HepG2 (cell line): ENCODE data around the gene RABL2B. TPM values are rescaled to one million over a fixed set of nuclear protein-coding genes. Genes with fewer than 3 reads are reported as not detected.
A peak's percentile ranks its signal among the peaks of the same experiment; 100 is the strongest.
"Not testable (repeated sequence)": the region's sequence is repeated elsewhere in the genome, so short reads cannot be mapped to it uniquely, and the experiment has no call there.

ENCODE experiments used
- ATAC-seq: fragments of 200-7000 bp; cut with Tn5 transposase; 3 replicates; pipeline ENCODE4 v1.9.1; 2020; ENCODE audit warnings: mild to moderate bottlenecking, moderate library complexity
- Bru-seq: library from RNA; stranded (reverse); fragments of 400-500 nt; gene quantifications from one replicate; lab custom pipeline; 2021; lab: Mats Ljungman, UMichigan
- BruChase-seq, 2 experiments: library from RNA; stranded (reverse); fragments of 400-500 nt; gene quantifications; one replicate each; lab custom pipeline; 2021; lab: Mats Ljungman, UMichigan
- BruUV-seq: library from RNA; stranded (reverse); fragments of 400-500 nt; replicated peaks from 2 replicates; lab custom pipeline; 2021; lab: Mats Ljungman, UMichigan
- CTCF ChIA-PET: fragments of 300-600 bp; formaldehyde crosslinking; extraction: SDS; loops from one replicate; lab custom pipeline; 2021; ENCODE audit warnings: low total read pairs, inconsistent platforms, low intra/inter-chr PET ratio; lab: Yijun Ruan, JAX
- POLR2A ChIA-PET: fragments of 350-600 bp; sonication (Branson Sonifier 250); formaldehyde crosslinking; loops from one replicate; lab custom pipeline; 2020; ENCODE audit warnings: antibody characterized with exemption, inconsistent platforms; lab: Yijun Ruan, JAX
- DNase-seq: peaks from one replicate; pipeline ENCODE4 v3.0.0-alpha.2; 2015; ENCODE audit warnings: low spot score
- FAIRE-seq: peaks from 3 replicates; lab custom pipeline; 2011; peaks lifted over from hg19 to GRCh38; lab: Jason Lieb, UNC
- H2AFZ ChIP-seq: one replicate; pipeline ENCODE4 v1.6.1; 2011; ENCODE audit warnings: low read length, inconsistent platforms
- H3K27ac ChIP-seq: fragments of 300-600 bp; 3 replicates; pipeline ENCODE4 v1.8.0; 2011; ENCODE audit warnings: mixed run types, mild to moderate bottlenecking, mixed read lengths, low read length, inconsistent platforms; ENCODE audit not compliant: insufficient read depth; ENCODE audit errors: extremely low read length
- H3K27me3 ChIP-seq, 2 experiments: fragments of 200-600 bp in 1 of 2; 2 replicates in 1 of 2; 3 replicates in 1 of 2; pipeline versions ENCODE4 v1.6.0 to v1.8.0; 2011; ENCODE audit warnings: low read length in 2 of 2, mild to moderate bottlenecking in 2 of 2, moderate library complexity in 2 of 2, inconsistent platforms in 1 of 2; ENCODE audit not compliant: insufficient read depth in 2 of 2, control insufficient read depth in 1 of 2
- H3K36me3 ChIP-seq, 2 experiments: fragments of 200-600 bp in 1 of 2; replicated peaks in 1 of 2; 2 replicates in 1 of 2; 3 replicates in 1 of 2; pipeline versions ENCODE4 v1.5.1 to v1.8.0; 2011; ENCODE audit warnings: low read length in 2 of 2, inconsistent platforms in 1 of 2; ENCODE audit not compliant: insufficient read depth in 2 of 2, control insufficient read depth in 1 of 2
- H3K4me1 ChIP-seq: 2 replicates; pipeline ENCODE4 v1.5.1; 2012; ENCODE audit warnings: low read length, inconsistent platforms; ENCODE audit not compliant: insufficient read depth
- H3K4me2 ChIP-seq: 2 replicates; pipeline ENCODE4 v1.6.0; 2011; ENCODE audit warnings: low read depth, low read length, inconsistent platforms
- H3K4me3 ChIP-seq, 3 experiments: fragments of 200-600 bp in 1 of 3; sonication (generic), shearing (Covaris generic) in 1 of 3; replicated peaks in 1 of 3; 2 replicates each; pipeline ENCODE4 v1.5.1; 2011 to 2016; ENCODE audit warnings: low read length in 3 of 3, inconsistent platforms in 2 of 3, low read depth in 2 of 3, mild to moderate bottlenecking in 2 of 3, control low read depth in 1 of 3, mixed read lengths in 1 of 3; ENCODE audit not compliant: insufficient read depth in 1 of 3
- H3K79me2 ChIP-seq: one replicate; pipeline ENCODE4 v1.6.1; 2011; ENCODE audit warnings: low read length, inconsistent platforms; ENCODE audit not compliant: insufficient read depth
- H3K9ac ChIP-seq: 2 replicates; pipeline ENCODE4 v1.6.0; 2011; ENCODE audit warnings: mild to moderate bottlenecking, low read depth, low read length, inconsistent platforms; ENCODE audit not compliant: insufficient read depth
- H3K9me3 ChIP-seq: 2 replicates; pipeline ENCODE4 v1.5.1; 2012; ENCODE audit warnings: mild to moderate bottlenecking, low read length
- H4K20me1 ChIP-seq: 2 replicates; pipeline ENCODE4 v1.6.0; 2011; ENCODE audit warnings: inconsistent platforms, mild to moderate bottlenecking, low read length, moderate library complexity; ENCODE audit not compliant: insufficient read depth
- ARNTL ChIP-seq: sonication (generic); formaldehyde crosslinking; IDR thresholded peaks from 2 replicates; pipeline ENCODE4 v1.4.0; 2020; ENCODE audit warnings: mild to moderate bottlenecking, missing genetic modification reagents
- ATF4 ChIP-seq, 2 experiments: fragments of 450-650 bp in 1 of 2; sonication (generic) in 1 of 2; formaldehyde crosslinking; IDR thresholded peaks; 2 replicates each; pipeline versions ENCODE4 v1.5.0 to v1.8.0; 2020 to 2022; ENCODE audit warnings: mild to moderate bottlenecking in 1 of 2, missing genetic modification reagents in 1 of 2
- DMAP1 ChIP-seq: IDR thresholded peaks from 2 replicates; pipeline ENCODE4 v1.6.1; 2016
- GABPB1 ChIP-seq: IDR thresholded peaks from 2 replicates; pipeline ENCODE4 v1.6.1; 2016; ENCODE audit warnings: mild to moderate bottlenecking, missing genetic modification reagents, moderate library complexity, missing compliant biosample characterization
- GATAD1 ChIP-seq: IDR thresholded peaks from 2 replicates; pipeline ENCODE4 v1.6.1; 2016; ENCODE audit warnings: missing genetic modification reagents, missing compliant biosample characterization
- KAT8 ChIP-seq: IDR thresholded peaks from 2 replicates; pipeline ENCODE4 v1.6.1; 2016; ENCODE audit warnings: missing genetic modification reagents, missing compliant biosample characterization
- MXD4 ChIP-seq: IDR thresholded peaks from 2 replicates; pipeline ENCODE4 v1.6.1; 2016; ENCODE audit warnings: mild to moderate bottlenecking, missing biosample characterization, missing genetic modification reagents
- REPIN1 ChIP-seq: sonication (generic); formaldehyde crosslinking; IDR thresholded peaks from 2 replicates; pipeline ENCODE4 v1.8.0; 2022; ENCODE audit warnings: missing genetic modification reagents, low read depth, mild to moderate bottlenecking, borderline replicate concordance
- THAP11 ChIP-seq: IDR thresholded peaks from 2 replicates; pipeline ENCODE4 v1.6.1; 2016; ENCODE audit warnings: missing biosample characterization, missing genetic modification reagents
- ZFP91 ChIP-seq: sonication (generic); formaldehyde crosslinking; IDR thresholded peaks from 2 replicates; pipeline ENCODE4 v1.9.0; 2022; ENCODE audit warnings: missing genetic modification reagents, mild to moderate bottlenecking, borderline replicate concordance
- WGBS: methylation state at CpG from one replicate; pipeline ENCODE4 v1.1.6; 2017; ENCODE audit warnings: low lambda C conversion rate; 5-methylcytosine and 5-hydroxymethylcytosine counted together
- in situ Hi-C: cut with HindIII; loops from 2 replicates; pipeline ENCODE4 v1.10.0; 2017; ENCODE audit warnings: low pct_unique_long_range_greater_than_20kb; ENCODE audit not compliant: extremely low pct_ligation_motif_present
- intact Hi-C: fragments of 100-400 bp; cut with micrococcal nuclease; formaldehyde crosslinking; loops from one replicate; pipeline ENCODE4 v1.10.0; 2022; ENCODE audit not compliant: unreplicated experiment
- long read RNA-seq, 2 experiments: library from RNA in 1 of 2; library from polyadenylated mRNA in 1 of 2; stranded (forward) in 1 of 2; unstranded in 1 of 2; transcript quantifications; one replicate each; pipeline ENCODE4 v2.0.0, GENCODE V29; 2019 to 2022
- polyA minus RNA-seq, 3 experiments: library from RNA; depleted of rRNA, polyadenylated mRNA; stranded (reverse); fragments of >200 nt; gene quantifications; 2 replicates each; pipeline ENCODE4 v1.2.3, GENCODE V29; 2011; ENCODE audit warnings: low replicate concordance in 1 of 3
- polyA plus RNA-seq, 8 experiments: library from polyadenylated mRNA; depleted of rRNA in 3 of 8; stranded (reverse) in 7 of 8; unstranded in 1 of 8; fragments of >200 nt; fragmentation: Illumina TruSeq in 4 of 8; extraction: Trizol in 4 of 8; gene quantifications; 2 replicates each; pipeline versions ENCODE4 v1.2.1 to v1.2.3, GENCODE V29; 2011 to 2016; ENCODE audit warnings: low read depth in 4 of 8, missing spikeins in 1 of 8, mixed read lengths in 1 of 8; ENCODE audit not compliant: insufficient read depth in 1 of 8
- total RNA-seq, 5 experiments: library from RNA; depleted of rRNA; stranded (reverse); fragments of >200 nt; fragmentation: Illumina TruSeq; extraction: Trizol; gene quantifications; 2 replicates each; pipeline ENCODE4 v1.2.3, GENCODE V29; 2016; ENCODE audit warnings: low read depth in 1 of 5
- TF ChIP-seq, protein P1 (sequence below): sonication (generic); formaldehyde crosslinking; IDR thresholded peaks from 2 replicates; pipeline ENCODE4 v1.5.1; 2020; ENCODE audit warnings: missing genetic modification reagents, mild to moderate bottlenecking, borderline replicate concordance
- TF ChIP-seq, protein P2 (sequence below): sonication (generic); formaldehyde crosslinking; IDR thresholded peaks from 2 replicates; pipeline ENCODE4 v1.4.0; 2020; ENCODE audit warnings: mild to moderate bottlenecking, missing genetic modification reagents

Gene RABL2B
- total RNA-seq (2016; rRNA removed; fragmentation: Illumina TruSeq; extraction: Trizol) (4.9 and 8.0 TPM in 2 replicates), polyA plus RNA-seq (2011; rRNA removed) (27.9 and 28.3 TPM in 2 replicates), polyA minus RNA-seq (2011; rRNA and poly(A)+ RNA removed; ENCODE audit: low replicate concordance) (16.1 and 22.0 TPM in 2 replicates), Bru-seq, nascent RNA (percentile 53 among the genes with signal in this experiment), BruChase-seq, experiment 1, labeled RNA remaining after a 6-hour chase (percentile 57 among the genes with signal in this experiment), BruChase-seq, experiment 2, labeled RNA remaining after a 2-hour chase (percentile 52 among the genes with signal in this experiment)
- total RNA-seq (2016; cell fraction: cytosol; rRNA removed; fragmentation: Illumina TruSeq; extraction: Trizol; ENCODE audit: low read depth), result 9.0 and 9.7 TPM in 2 replicates
- total RNA-seq (2016; cell fraction: insoluble cytoplasmic fraction; rRNA removed; fragmentation: Illumina TruSeq; extraction: Trizol), result 4.5 and 7.5 TPM in 2 replicates
- 5.4 and 9.1 TPM in 2 replicates for total RNA-seq (2016; cell fraction: membrane; rRNA removed; fragmentation: Illumina TruSeq; extraction: Trizol)
- total RNA-seq (2016; cell fraction: nucleus; rRNA removed; fragmentation: Illumina TruSeq; extraction: Trizol), result 12.7 and 14.3 TPM in 2 replicates
- 8.2 and 9.8 TPM in 2 replicates for polyA plus RNA-seq (2011; cell fraction: cytosol; rRNA removed)
- polyA plus RNA-seq (2011; cell fraction: nucleus; rRNA removed), result 75.3 and 87.9 TPM in 2 replicates
- 9.5 and 9.6 TPM in 2 replicates for polyA plus RNA-seq (2012)
- 4.1 and 6.8 TPM in 2 replicates for polyA plus RNA-seq (2016; cell fraction: cytosol; fragmentation: Illumina TruSeq; extraction: Trizol; ENCODE audit: low read depth)
- polyA plus RNA-seq (2016; cell fraction: insoluble cytoplasmic fraction; fragmentation: Illumina TruSeq; extraction: Trizol; ENCODE audit: low read depth), result 11.8 and 12.5 TPM in 2 replicates
- 8.9 and 10.0 TPM in 2 replicates for polyA plus RNA-seq (2016; cell fraction: membrane; fragmentation: Illumina TruSeq; extraction: Trizol; ENCODE audit: low read depth)
- polyA plus RNA-seq (2016; cell fraction: nucleus; fragmentation: Illumina TruSeq; extraction: Trizol; ENCODE audit: insufficient read depth, low read depth), result 38.4 and 47.1 TPM in 2 replicates
- polyA minus RNA-seq (2011; cell fraction: cytosol; rRNA and poly(A)+ RNA removed), result 4.2 and 4.7 TPM in 2 replicates
- 21.5 and 23.5 TPM in 2 replicates for polyA minus RNA-seq (2011; cell fraction: nucleus; rRNA and poly(A)+ RNA removed)
- long read RNA-seq, experiment 1, partial matches to known transcripts, result 0 of 10 reads
- long read RNA-seq, experiment 1, other reads (novel, unspliced or antisense), result 8 of 10 reads
- long read RNA-seq, experiment 2, partial matches to known transcripts, result 2 of 16 reads
- long read RNA-seq, experiment 2, other reads (novel, unspliced or antisense), result 10 of 16 reads

DNA sequence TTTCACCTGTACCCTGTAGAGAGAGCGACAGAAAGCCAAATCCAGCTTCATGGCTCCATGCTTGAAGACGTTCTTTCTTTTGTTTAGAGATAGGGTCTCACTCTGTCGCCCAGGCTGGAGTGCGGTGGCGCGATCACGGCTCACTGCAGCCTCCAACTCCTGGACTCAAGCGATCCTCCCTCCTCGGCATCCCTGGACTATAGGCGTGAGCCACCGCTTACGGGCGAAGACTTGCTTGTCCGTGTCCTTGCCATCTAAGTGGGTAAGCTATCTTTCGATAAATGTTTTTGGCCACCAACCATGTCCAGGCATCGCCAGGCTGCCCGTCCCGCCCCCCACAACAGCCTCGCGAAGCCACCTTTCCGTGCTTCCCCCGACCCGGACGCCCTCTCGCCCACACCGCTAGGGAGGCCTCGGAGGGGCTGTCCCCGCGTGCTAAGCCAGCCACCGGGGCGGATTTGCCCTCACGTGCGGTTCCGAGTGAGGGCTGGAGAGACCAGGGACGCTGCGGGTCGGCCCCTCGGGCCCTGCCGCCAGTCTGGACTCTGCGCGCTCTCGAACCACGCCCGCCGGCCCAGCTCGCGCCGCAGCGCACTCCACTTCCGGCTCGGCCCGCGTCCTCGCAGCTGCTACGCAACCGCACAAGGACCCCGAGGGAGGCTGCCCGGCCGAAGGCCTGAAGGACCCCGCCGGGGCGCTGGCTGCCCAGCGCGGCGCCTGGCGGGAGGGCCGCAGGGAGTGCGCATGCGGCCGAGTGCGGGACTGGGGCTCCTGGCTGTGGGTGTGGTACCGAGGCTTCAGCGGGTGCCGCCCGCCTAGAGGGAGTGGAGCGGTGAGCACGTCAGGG lies at the start of gene RABL2B:
Gene RABL2B, minus strand, starts transcription at position 604 of the 847 bp plus-strand sequence. CDS start 1,342 bp downstream, outside the sequence.
- H3K79me2 ChIP-seq, H3K27me3 ChIP-seq, H3K9me3 ChIP-seq, H2AFZ ChIP-seq, H3K27ac ChIP-seq, CTCF ChIA-PET, intact Hi-C loops, H3K36me3 ChIP-seq, H3K4me1 ChIP-seq, POLR2A ChIA-PET, in situ Hi-C loops, H4K20me1 ChIP-seq: not testable (repeated sequence)
- DNase-seq (peak; percentile 85), ATAC-seq (peak; percentile 99), FAIRE-seq (peak; percentile 80)
- H3K4me2 ChIP-seq, result peak within 1 kb of the TSS; percentile 55
- peak within 1 kb of the TSS; percentile 34 to 66 (median 64); a peak in 5 of 6 replicates for H3K4me3 ChIP-seq
- H3K9ac ChIP-seq, result peak within 1 kb of the TSS; percentile 59
- no CpG with 5 or more reads among the region's 77 CpGs for WGBS
- BruUV-seq, result TSS peak; percentile 74
- TF ChIP-seq THAP11 (CRISPR knock-in tag), result peak; percentile 85
- peak; percentile 37; the same call in 1 of the 2 replicates for TF ChIP-seq ZFP91 (CRISPR knock-in tag)
- peak; percentile 69 for TF ChIP-seq DMAP1 (CRISPR knock-in tag)
- TF ChIP-seq GABPB1, result peak; percentile 91
- TF ChIP-seq KAT8 (CRISPR knock-in tag), result peak; percentile 87
- TF ChIP-seq REPIN1 (CRISPR knock-in tag), result peak; percentile 62; the same call in 1 of the 2 replicates
- 0 out of 2 replicates have a peak, but pooled peaks have one; percentile 27 for TF ChIP-seq ARNTL (CRISPR knock-in tag)
- TF ChIP-seq, protein P1, sequence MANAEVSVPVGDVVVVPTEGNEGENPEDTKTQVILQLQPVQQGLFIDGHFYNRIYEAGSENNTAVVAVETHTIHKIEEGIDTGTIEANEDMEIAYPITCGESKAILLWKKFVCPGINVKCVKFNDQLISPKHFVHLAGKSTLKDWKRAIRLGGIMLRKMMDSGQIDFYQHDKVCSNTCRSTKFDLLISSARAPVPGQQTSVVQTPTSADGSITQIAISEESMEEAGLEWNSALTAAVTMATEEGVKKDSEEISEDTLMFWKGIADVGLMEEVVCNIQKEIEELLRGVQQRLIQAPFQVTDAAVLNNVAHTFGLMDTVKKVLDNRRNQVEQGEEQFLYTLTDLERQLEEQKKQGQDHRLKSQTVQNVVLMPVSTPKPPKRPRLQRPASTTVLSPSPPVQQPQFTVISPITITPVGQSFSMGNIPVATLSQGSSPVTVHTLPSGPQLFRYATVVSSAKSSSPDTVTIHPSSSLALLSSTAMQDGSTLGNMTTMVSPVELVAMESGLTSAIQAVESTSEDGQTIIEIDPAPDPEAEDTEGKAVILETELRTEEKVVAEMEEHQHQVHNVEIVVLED (CRISPR knock-in tag), result peak; percentile 67; the same call in 1 of the 2 replicates
- peak; percentile 90; the same call in 1 of the 2 replicates for TF ChIP-seq MXD4 (CRISPR knock-in tag)
- TF ChIP-seq GATAD1 (CRISPR knock-in tag), result peak; percentile 84
- TF ChIP-seq, protein P2, sequence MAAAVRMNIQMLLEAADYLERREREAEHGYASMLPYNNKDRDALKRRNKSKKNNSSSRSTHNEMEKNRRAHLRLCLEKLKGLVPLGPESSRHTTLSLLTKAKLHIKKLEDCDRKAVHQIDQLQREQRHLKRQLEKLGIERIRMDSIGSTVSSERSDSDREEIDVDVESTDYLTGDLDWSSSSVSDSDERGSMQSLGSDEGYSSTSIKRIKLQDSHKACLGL (CRISPR knock-in tag), result peak; percentile 85; the same call in 1 of the 2 replicates
- TF ChIP-seq ATF4 (CRISPR knock-in tag; IDR thresholded peaks at IDR 0.05), result 0 out of 4 replicates have a peak, but pooled peaks of 1 of the 2 experiments have one; percentile 16
